ENCODE measurements around the gene SRGAP1.
"Not testable (repeated sequence)": the region's sequence is repeated elsewhere in the genome, so short reads cannot be mapped to it uniquely, and the experiment has no call there.

SRGAP1 gene

DNA sequence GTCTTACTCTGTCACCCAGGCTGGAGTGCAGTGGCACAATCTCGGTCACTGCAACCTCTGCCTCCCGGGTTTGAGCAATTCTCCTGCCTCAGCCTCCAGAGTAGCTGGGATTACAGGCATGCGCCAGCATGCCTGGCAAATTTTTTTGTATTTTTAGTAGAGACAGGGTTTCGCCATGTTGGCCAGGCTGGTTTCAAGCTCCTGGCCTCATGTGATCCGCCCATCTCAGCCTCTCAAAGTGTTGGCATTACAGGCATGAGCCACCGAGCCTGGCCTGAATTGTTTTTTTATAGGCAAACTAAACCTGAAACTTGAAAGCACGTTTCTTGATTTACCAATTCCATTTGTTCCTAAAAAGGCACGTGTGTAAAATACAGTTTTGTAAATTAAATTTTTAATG is 173.6 kb downstream of the SRGAP1 start:
- DNase-seq, result not testable (repeated sequence)

DNA sequence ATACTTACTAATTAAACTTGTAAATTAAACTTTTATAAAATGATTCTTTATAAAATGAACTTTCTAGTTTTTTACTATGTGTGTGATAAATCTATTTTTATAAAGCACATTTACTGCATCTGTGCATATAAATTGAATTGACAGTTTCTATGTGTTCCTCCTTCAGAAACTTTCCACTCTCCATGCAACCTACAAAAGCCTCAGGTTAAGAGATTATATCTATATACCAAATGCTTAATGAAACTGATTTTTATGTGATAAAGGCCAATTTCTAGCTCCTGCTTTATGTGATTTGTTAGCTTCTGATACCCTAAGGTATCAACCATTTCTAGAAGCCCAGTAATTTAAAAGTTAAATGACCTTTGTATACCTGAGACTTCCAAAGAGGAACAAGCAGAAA is 174.0 kb downstream of the SRGAP1 start:
- no peak for DNase-seq

DNA sequence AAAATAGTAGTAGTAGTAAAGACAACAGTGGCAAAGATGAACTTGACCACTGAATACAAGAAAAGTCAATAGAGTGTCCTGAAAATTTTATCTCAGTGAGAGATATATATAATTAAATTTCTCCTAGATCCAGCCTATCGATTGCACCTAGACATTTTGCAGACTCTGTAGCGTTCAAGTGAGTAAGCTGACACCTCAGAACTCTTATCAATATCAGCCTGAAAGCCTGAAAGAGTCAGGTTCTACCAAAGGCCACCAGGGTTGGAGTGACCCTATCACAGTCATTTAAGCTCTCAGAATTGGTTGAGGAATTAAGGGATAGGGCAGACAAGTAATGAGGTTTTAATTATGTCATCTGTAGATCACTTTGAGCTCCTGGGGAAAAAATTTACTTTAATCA is 174.6 kb downstream of the SRGAP1 start:
- DNase-seq, result no peak

DNA sequence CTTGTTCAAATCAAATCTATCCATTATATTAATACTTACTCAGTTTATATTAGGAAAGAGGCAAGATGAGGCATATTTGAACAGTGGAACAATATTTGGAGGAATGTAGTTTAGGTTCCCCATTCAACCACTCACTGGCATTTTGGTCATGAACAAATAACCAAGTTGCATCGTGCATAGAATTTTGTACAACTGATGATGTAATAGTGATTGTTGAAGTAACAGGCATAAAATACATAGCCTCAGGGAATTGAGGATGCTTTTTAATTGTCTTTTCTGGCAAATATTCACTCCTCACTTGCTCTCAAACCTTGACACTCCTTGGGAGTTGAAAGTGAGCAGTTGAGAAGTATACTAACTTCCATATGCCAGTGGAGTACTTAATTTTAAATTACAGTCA is 175.2 kb downstream of the SRGAP1 start:
- DNase-seq, result no peak

DNA sequence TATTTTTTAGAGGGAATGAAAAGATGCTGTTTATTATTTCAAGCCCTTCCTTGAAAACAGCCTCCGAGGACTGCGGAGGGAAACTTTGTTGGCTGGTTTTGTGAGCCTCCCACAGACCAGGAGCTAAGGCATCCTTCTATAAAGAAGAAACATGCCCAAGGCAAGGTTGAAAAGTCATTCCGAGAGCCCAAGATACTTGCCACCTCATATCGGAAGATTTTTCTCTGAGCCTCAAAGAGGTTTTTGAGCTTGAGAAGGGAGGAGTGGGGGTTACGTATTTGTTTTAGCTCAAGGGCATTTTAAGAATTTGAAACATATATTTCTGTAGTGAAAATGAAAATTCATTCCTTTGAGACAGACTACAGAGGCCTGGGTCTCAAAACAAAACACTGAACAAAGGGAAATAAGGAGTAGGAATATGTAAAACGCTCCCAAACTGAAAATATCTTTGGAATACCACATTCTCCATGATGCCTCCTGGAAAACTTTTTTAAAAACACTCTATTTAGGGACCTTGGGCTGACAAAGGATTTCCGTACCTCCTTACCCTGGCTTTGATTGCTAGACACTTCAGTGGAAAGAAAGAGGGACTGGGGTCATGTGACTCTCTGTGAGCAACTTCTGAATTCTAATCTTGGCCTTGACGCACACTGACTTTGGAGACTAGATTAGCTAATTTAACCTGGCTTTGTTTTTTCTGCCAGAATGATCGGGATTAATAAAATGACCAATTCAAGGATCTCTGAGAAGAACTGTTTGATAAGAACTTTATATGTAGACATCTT is 180.9 kb downstream of the SRGAP1 start:
- no peak for DNase-seq

DNA sequence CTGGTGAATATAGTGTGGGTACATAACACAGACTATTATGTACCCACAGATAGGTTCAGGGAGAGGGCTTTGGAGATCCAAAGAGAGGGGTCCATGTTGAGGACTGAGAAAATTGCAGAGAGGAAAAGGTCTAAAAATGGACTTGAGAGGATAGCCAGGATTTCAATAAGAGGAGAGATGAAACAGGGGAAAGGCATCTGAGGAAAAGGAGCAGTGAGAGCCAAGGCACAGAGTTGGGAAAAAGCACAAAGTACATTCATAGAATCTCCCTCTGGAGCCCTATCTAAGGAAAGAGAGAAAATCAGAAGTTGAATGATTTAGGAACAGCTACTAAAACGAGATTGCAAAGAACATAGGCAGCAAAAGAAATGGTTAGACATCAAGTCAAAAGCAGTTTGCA is 182.8 kb downstream of the SRGAP1 start:
- DNase-seq, result no peak

DNA sequence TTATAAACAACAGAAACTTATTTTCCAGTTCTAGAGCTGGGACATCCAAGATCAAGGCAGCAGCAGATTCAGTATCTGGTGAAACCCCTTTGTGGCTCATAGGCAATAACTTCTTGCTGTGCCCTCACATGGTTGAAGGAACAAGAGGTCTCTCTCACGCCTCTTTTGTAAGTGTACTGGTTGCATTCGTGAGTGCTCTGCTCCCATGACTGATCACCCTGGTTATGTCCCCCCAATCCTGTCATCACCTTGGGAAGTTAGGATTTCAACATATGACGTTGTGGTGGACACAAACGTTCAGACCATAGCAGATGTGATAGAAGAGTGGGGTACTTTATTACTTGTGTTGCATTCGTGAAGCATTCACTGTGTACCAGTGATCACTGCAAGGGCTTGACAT is 184.0 kb downstream of the SRGAP1 start:
- DNase-seq, result no peak

DNA sequence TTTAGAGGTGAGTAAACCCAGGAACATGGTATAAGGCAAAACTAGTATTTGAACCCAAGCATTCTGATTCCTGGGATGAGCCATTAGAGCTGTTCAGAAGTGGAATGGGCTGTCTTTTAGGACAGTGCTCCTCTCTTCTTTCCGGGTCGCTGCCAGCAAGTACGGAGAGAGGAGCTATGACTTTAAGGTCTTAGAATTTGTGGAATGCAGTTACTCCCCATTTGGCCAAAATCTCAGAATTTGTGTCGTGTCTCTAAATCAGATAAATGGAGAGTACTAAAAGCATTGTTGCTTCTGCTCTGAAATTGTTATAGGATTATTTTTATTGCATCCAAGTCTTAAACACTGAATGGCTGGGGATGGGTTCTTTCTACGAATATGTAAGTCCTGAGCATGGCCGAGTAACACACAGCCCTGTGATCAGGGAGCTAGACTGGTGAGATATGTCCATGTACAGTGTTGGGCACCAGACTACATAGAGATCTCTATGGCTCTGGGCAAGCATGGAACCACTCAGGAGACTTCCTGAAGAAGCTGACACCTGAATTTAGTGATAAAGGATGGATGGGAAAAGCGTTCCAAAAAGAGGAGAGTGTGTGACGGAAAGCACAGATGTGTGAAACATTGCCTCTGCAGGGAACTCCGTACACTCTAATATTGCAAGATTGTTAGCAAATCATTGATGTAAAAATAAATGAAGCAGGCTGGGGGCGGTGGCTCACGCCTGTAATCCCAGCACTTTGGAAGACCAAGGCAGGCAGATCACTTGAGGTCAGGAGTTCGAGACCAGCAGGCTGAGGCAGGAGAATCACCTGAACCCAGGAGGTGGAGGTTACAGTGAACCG is 184.7 kb downstream of the SRGAP1 start:
- DNase-seq, result no peak

DNA sequence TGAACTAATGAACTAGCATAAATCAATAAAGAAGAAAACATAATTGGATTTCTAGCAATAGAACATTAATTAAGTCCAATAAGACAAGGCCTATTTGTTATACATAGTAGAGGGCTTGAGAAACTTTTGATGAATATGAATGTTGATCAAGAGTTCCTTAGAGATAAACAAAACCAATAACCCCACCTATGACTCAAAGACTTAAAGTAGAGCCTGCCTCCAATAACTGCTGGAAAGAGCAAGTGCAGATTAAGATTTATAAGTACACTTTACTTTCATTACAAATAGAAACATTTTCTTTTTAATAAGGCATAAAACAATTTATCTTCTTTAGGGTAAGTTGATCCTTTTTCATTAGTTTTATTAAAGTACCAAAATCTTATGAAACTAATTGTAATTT is 185.7 kb downstream of the SRGAP1 start:
- no peak for DNase-seq

DNA sequence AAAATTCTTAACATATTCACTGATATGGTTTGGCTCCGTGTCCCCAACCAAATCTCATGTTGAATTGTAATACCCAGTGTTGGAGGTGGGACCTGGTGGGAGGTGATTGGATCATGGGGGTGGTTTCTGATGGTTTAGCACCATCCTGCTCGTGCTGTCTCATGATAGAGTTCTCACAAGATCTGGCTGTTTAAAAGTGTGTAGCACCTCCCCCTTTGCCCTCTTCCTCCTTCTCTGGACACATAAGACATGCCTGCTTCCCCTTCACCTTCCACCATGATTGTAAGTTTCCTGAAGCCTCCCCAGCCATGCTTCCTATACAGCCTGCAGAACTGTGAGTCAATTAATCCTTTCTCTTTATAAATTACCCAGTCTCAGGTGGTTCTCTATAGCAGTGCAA is 189.6 kb downstream of the SRGAP1 start:
- DNase-seq, result not testable (repeated sequence)

DNA sequence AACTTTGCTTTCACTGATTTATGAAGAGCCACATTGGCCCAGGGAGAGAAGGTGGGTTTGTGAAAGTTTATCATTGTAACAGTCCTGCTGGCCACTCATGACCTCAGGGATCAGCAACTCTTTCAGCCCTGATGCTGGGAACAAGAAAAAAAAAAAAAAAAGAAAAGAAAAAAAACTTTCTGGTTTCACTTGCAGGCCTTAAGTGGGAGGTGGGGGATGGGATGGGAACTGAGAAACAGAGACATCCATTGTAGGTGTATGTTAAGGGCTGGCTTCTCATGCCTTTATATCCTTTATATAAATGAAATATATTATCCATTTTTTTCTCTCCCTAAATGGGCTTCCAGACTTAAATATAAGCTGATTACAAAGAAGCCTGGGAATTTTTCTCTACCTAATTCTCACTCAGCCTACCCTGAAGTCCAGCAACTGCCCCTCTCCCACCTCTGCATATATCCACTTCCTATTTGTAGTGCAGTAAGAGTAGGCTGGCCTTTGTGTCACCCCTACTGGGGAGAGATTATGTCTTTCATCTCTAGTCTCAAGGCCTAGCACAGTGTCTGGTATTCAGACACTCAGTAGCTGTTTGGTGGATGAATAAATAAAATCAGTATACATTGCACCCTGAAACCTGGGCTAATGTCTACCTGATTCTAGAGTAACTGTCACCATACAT is 190.5 kb downstream of the SRGAP1 start:
- no peak for DNase-seq

DNA sequence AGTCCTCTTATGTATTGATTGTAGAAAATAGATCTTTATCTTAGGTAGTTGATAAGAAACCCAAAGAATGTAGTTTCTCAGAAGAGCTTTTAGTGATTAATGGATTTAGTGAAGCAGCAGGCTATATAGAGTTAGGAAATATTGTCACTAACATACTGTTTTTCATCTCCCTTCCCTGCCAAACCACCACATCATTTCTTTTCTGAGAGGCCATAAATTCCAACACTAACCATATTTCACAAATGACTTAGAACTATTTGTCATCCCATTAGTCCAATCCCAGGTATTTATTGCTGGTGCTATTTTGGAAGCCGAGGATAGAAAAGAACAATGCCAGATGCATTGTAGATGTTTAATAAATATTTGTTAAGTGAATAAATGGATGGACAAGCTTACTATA is 191.9 kb downstream of the SRGAP1 start:
- no peak for DNase-seq

DNA sequence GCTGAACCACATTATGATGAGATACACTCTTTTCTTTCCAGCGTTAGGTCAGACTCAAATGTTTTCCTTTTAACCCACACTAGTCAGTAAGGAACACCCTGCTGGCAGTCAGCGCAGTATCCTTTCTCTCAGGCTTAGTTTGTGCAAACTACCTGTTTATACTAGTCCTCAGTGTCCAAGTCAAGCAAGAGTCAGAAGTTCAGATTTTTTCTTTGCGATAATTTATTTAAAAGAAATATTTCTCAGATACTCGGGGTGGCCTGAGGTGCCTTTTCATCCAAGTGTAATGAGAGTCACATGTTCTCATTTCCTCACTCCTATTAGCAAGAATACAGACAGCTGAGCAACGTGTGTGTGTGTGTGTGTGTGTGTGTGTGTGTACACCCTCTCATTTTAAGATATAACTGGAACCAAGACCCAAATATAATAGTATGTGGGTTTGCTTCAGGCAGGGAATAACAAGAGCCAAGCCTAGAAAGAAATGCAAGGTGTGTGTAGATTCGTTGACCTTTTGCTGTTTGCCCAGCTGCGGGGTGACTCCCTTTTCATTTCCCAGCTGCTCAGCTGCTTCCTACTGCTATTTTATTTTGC is 194.9 kb downstream of the SRGAP1 start:
- no peak for DNase-seq

DNA sequence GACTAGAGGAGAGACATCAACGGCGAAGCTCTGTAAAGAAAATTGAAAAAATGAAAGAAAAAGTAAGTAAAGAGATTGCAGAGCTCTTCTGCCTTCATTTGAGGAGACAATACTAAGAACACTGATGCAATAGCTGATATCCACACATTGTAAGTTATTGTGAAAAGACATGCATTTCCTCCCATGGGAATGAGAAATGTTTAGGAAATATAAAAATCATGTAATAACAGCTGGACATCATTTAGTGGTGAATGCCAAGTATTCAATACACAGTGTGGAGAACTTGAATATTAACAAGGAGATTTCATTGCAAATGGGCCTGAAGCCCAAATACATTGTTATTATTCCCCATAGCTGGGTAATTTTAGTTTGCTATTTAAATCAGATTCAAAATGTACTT is 198.4 kb downstream of the SRGAP1 start:
- DNase-seq, result no peak

DNA sequence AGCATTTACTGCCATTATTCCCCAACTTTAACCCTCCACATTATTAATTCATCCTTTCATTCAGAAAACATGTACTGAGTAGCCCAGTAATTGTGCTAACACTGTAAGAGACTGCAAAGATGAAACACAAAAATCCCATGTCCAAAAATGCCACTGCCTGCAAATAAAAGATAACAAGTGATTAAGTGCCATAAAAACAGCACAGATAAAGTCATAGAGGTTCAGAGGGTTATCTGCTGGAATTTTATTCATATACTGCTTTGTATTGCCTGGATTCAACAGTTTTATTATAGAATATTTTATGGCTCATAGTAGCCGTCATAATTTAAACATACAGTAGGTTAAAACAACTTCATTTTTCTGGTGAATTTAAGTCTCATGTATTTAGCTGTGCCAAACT is 199.7 kb downstream of the SRGAP1 start:
- no peak for DNase-seq

DNA sequence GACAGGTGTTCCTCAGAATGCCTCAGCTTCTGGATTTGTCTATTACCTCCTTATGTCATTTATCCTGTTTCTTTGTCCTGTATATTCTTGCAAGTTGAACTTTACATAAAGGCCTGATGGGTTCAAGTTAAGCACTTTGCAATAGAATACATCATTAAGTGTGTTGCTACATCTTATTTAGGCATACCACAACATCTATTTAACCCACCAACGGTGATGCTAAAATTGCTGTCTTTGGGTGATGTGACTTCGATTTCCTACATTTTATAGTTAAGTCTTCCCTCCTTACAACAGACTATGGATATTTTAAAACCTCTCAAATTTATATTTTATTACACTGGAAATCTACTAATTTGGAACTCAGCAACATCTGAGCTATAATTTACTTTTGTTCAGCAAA is 206.6 kb downstream of the SRGAP1 start:
- DNase-seq, result no peak

DNA sequence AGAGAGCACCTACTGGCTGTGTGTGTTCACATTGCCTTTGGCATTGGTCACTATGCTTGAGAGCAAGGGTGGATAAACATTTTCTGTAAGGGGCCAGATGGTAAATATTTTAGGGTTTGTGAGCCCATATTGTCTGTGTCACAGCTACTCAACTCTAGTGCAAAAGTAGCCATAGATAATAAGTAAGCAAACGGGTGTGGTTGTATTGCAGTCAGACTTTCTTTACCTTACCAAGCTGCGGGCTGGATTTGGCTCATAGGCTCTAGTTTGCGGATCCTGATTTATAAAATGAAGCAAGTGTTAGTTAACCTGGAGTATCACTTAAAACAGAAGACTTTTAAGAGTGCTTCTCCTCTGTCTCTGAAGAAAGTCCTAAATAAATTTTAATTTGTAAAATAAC is 208.6 kb downstream of the SRGAP1 start:
- no peak for DNase-seq

DNA sequence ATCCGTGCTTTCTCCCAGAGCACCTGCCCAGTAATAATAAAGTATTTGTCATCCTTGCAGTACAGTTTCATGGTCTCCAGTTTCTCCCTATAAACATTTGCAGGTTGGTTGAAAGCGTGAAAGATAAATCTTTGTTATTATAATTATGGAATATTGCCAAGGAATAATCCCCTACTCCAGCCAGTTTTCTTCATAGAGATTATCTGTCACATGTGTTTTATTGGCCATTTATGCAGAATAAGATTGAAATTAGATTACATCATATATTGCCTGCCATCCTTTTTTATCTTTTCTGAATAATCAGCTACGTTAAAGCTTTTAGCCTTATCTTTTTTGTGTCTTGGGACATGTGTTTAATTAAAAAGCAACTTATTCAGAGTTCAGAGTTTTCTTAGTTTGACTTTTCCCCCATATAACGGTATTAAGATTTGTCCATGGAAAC is 209.6 kb downstream of the SRGAP1 start:
- DNase-seq, result no peak

DNA sequence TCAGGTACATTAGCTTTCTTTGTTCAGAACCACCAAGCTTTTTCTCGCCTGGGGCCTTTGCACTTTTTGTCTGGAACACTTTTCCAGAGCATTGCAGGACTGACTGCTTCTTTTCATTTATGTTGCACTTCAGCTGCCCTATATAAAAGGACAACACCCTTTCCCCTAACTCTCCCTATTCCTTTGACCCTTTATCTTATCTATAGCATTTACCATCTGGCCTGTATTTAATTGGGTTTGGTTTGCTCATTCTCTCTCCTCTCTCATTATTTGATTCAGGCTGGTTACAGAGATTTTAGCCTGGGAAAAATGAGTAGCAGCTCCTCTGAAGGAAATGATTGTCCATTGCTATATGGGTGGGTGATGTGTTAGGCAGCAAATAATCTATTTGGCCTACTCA is 212.2 kb downstream of the SRGAP1 start:
- DNase-seq, result no peak

DNA sequence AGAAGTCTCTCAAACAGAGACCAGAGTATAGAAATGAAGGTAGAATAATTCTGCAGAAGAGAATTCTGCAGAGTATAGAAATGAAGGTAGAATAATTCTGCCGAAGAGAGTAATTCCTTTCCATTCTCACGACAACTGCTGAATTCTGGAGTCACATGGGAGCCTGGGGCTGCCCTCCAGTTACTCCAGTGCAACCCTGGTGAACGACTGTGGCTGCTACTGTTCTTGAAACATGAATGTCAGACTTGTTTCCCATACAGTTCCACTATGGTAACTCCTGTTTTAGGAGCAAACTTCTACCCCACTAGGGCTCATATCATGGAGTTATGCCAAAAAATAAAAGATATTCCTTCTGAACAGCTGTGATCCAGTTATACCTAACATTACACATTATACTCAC is 213.2 kb downstream of the SRGAP1 start:
- no peak for DNase-seq

DNA sequence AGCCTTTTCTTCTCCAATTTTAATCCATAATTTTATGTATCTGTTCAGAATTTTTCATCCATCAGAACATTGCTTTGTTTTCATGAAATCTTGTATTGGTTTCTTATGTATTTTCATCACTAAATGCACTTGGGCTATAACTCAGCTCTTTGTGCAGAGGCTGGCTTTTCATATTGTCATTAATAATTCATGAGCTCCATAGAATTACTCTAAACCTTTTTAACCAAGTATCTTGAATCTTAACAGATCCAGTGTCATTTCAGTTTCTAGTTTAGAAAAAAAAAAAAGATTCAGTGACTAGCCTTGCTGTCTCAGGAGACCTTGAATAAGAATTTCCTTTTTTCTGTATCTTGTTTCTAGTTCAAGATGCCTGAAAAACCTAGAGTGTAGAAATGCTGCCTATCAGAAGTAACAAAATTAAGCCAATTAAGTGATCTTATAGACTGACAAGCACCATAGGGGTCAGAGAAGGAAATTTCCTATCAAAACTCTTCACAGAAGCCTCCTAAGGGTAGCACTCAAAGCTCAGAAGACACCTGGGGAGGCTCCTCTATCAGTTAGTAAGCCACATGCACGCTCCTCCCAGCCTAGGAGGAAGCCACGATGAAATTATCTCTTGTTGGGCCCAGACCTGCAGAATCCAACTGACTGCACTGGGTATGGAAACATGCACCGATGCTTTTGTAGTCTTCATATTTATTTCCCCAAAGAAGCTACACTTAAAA is 214.2 kb downstream of the SRGAP1 start:
- no peak for DNase-seq

DNA sequence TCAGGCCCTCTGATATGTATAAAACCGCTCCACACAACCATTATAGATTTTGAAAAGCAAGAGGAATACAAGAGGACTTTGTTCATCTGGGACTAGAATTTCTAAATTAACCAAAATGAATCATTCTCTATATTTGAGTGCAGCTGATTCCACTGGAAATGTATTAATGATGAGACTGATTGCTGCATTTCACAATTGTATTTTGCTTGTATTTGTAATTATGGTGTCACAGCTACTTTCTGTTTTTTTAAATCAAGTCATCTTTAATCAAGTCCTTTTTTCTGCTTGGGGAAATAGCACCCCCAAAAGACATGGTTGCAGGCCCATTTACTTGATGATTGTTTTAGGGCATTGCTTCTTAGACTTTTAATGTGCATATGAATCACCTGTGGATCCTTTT is 215.2 kb downstream of the SRGAP1 start:
- DNase-seq, result no peak
